ENCODE data around the gene FOXP1.

Gene FOXP1

DNA sequence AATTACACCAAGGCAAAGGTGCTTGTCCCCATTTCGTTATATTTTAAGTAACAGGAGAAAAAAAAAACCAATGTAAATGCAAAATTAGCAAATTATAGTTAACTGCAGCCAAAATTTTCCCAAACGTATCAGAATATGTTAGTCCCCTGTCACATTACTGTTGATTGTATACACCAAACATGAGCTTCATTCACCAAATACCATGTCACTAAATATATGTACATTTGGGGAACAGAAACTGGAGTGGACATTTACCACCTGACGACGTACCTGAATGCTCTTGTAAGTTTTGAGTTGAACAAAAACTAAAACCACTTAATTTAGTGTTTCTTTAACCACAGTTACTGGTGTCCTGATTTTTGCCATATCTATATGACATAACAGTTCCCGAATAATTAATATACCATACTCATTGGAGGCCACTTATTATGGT is 3.3 kb upstream of the FOXP1 start:
- DNase-seq: no peak

DNA sequence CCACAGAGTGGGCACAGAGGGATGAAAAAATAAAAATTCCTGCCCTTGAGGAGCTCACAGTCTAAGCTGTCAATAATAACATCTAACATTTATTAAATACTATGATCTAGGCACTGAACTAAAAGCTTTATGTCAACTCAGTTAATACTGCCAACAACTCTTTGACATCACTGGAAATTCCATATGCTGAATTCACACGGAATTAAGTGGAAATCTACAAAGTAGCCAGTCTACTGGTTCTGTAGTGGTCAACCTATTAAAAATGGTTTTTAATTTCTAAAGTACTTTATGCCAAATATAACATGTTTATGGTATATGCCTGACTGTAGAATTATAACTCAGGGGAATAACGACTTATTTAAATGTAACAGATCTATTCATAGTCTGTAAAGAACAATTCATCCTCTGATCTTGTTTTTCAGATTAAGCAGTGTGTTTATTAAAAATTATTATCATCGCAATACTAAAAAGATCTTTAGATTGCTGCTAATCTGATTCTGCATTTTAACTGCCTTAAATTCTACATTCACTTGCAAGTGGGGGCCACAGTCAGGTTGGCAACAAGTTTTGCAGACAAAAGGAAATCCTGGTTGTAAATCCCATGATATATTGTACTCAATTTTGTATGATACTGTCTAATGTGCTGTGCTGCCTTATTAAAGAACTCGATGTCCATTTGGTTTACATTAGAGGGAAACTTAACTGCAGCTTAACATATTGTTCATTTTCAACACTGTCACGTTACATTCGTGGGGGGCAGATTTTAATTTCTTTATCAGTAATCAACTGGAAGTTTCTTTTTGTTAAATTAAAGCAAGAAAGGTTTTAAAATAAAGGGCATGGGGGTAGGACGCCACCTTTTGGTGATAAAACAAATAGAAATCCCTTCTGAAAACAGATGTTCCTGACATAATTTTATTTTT is 2.6 kb upstream of the FOXP1 start:
- DNase-seq: peak; percentile 67

DNA sequence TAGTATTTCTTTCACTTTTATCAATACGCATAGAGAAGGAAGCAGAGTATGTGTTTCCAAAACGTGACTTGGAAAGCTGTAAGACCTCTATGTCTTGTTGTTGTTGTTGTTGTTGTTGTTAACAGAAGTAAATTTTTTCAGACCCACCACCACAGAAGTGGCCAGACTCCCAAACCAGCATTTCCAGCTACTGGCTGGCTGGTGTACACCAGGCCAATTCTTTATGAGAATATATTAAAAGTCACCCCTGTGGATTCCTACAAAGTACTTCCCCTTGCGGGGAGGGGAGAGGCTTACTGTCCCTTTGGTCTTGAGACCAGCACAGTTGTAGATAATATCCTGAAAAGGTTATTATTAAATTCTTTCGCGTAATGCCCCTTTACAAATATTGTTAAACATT is 1.6 kb upstream of the FOXP1 start:
- no peak for DNase-seq

DNA sequence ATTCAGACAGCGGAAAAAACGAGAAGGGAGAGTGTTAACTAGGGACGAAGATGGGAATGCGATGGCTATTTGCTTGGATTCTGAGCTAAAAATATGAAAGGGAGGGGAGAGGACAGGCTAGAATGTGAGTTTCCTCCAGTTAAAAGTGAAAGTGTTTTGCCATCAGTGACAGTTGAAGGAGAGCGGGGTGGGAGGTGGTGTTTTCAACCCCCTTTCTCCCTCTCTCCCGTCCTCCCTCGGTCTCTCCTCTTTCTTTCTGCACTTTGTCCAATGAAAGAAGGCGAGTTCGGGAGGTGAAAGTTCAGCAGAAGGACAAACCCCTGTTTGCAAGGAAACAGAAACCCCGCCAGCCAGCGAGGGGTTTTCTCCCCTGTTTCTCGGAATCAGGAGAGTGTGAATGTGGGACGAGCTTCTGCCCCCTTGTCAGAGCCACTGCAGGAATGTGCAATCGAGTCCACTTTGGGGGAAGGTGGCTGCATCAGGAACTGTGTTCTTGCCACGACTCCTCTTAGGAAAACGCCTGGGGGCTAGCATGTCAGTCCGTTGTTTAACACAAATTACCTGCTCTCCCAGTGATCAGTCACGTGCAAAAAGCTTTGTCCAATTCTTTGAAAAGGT is 975 bp upstream of the FOXP1 start:
- DNase-seq: peak; percentile 66

DNA sequence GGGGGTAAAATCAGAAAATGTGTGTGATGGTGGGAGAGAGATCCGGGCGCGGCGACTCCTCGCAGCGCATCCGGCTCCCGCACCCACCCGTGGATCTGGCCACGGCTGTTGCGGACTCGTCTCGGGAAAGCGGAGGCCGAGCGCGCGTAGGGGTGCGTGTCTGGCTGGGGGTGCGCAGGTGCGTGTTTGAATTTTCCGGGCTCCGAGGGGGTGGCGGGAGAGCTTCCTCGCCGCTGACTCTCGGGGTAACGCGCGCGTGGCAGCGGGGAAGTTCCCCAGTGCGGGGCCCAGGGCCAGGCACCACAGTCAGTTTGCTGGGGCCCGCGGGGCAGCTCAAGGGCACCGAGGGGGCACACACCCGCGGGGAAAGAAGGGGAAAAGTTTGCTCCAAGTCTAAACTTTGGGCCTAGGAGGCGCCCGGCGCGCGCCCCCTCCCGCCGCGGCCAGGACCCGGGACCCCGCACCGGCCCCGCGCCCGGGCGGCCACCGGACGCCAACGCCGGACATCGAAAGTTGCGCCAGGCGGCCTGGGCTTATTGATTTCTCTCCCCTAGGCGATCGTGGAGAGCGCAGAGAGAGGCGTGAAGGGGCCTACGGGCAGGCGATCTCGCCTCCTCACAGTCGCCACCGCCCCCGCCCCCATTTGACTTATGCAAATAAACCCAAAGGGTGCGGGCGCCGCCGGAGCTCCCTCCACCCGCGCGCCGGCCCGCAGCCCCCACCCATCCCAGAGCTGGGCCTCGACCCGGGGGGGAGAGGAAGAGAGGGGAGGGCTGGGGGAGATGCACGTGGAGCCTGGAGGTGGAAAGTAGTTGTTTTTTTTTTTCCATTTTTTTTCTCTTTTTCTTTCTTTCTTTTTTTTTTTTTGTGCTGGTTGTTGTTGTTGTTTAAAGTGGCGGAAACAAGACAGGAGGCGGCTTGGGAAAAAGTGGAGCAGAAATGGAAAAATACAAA is 639 bp downstream of the FOXP1 start:
- peak; percentile 80 for DNase-seq

DNA sequence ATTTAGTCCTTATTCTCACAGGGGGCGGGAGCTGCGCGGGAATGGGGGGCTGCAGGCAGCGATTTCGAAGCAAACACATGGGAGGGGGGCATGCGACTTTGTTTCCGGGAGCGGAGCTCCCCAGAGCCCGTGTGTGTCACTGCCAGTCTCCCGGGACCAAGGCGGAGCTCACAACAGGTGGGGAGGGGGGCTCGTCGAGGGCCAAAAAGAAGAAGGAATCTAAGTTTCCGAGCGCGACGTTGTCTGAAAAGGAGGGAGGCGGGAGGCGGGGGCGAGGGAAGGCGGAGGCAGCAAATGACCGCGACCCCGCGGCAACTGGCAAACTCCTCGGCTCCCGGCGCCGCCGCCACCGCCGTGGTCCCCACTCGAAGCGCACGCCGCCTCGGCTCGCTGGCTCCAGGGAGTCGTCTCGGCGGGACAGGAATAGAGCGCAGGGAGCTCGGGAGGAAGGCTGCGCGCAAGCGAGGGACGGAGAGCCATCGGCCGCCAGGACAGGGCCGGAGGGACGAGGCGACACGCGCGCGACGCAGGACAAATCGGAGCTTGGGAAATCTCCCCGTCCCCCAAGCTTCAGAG is 1.4 kb downstream of the FOXP1 start:
- peak; percentile 77 for DNase-seq

DNA sequence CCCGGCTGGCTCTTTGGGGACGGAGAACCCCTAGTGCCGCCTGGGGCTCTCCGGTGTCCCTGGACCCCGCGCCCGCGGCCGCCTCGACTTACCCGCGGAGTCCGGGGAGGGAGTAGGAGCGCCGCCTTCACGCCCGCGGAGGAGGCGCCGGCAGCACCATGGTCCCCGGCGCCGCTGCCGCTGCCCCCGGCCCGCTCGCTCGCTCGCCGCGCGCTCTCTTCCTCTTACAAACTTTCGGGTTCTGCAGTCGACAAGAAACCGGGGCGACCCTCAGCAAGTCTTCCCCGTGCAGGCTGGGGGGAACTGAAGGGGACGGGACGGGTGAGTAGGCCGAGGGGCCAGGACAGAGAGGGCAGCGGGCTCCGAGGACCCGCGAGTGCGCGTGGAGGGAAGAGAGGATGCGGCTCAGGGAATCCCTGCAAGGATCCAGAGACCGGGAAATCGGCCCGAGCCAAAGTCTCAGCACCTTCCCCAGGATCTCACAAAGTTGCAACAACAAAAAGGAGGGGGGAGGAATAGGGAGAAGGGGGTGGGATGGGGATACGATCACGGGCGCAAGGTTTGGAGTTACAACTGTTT is 2.0 kb downstream of the FOXP1 start:
- DNase-seq: no peak

DNA sequence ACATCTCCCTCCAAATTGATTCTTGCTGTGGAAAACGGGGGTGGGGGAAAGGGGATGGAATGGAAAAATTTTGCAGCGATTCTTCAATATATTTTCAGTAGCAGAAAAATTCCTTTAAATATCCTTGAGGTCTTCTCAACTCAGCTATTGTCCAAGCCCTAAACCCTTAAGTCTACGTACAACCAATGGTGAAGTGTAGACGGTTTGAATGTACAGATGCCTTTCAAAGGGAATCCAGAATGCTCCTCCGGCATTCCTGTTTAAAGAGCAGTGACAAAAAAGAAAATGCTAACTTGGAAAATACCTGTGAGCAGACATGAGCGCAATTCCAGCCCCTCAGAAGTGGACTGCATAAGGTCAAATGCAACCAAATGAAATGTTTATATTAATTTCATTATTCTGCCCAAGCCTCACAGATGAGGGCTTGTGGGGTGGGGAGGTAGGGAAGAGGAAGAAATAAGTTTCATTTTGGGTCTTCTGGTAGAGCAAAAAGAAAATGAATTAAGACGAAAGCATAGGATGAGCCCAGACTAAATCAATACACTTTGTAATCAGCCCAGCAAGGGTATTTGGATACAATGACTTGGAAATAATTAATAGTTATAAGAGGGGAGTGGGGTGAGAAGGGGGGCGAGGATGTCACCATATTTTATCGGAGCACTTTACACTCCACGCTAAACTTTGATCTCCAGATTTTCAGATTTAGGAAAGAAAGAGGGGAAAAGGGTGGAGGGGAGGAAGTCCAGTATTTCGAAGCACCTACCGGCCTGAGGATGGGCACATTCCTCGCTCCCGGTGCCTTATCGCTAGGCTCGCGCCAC is 2.7 kb downstream of the FOXP1 start:
- no peak for DNase-seq

DNA sequence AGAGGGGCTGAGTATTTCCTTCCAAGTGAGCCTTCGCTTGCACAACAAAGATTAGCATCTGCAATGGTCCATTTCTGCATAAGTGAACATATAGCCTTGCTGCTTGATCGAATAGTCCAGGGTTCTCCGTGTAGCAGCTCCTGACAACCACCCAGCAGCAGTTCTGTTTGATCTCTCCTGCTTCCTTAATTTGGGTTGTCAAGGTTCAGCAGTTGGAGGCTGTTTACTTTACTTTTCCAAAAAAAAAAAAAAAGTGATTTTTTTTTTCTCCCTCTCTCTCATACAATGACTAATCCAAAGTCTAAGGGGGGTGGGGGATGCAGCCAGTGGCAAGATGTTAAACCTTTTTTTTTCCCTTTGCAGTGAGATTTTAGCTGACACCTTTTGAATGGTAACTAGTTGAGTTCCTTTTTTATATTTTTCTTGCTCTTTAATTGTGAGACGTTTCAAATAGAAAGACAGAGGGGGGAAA is 3.6 kb downstream of the FOXP1 start:
- DNase-seq: peak; percentile 79

DNA sequence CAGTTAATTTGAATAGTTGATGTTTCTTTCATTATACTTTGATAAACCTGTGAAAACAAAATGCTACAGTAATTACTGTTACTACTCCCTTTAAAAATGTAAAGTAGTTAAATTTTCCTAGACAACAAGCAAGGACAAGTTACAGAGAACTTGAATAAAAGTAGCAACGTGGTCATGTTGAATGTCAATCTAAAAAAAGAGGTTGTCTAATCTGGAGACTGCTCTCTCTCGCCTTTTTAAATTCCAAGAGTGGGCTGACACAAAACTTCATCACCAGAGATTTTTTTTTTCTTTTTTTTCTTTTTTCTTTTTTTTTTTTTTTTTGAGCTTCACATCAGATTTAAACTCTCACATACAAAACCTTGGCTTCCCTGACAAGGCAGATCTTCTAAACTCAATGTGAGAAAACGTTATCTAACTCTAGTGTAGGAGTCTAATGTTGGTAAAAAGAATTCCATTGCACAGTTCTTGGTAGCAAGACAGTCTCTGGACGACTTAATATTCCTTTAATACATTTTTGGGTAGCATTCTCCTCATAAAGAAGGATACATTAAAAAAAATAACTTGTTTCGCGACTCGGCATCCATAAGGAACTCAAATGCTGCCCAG is 4.1 kb downstream of the FOXP1 start:
- DNase-seq: no peak

DNA sequence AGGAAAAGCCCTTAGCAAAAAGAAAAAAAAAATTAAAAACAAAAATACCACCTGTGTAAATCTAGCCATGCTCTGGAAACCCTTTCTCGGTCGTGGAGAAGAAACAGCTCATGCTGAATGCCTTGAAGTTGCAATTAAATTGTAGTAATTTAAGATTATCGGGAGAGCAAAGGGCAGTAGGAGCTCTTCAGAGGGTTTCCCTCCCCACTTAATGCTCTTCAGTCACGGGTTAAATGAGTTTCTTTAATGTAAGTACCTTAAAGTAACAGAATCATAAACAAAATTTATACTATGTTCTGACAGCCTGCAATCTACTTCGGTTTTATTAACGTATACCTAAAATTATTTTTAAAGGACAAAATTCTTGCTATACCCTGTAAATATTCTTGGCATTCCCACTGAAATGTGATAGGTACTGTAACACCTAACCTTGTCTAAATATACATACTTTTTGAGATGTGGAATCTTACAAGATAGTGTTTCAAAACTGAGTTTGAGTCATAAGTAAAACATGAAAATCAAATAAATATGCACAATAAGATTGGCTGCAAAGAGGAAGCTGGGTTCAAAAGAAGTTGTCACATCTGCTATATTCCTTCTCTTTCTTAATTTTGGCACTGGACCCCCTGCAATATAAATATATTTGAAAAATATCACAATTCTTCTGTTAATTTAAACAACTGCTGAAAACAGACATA is 5.3 kb downstream of the FOXP1 start:
- DNase-seq: peak; percentile 35

DNA sequence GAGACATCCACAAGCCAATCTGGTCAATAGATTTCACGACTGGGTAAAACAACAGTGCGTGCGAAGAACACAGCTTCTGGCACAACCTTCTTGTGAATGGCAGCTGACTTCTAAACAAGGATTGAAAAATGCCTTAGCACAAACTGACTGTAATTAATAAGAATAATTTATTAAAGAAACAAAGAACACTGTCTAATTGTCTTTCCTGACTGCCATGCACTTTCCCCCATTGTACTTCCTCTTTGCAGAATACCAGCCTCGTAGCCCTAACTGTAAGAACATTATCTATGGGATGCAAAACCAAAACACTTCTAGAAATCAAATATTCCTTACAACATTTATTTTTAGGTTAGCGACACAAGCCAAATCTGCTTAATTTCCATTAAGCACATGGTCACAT is 6.5 kb downstream of the FOXP1 start:
- DNase-seq: no peak

DNA sequence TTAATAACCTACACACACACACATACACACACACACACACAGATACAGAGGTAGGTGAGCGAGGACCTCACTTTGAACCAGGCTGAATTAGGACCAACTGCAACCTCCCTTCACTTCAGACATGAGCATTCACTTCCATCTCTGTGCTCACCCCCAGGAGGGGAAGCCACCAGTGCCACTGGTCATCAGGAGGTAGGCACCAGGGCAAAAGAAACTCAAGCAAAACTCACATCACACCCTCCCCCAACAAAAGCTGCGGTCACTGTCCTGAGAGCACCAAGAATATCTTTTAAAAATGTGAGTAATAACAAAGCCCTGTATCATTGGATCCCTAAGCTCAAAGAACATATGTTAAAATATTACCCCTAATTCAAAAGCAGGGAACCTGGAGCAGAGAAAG is 8.1 kb downstream of the FOXP1 start:
- DNase-seq: no peak

DNA sequence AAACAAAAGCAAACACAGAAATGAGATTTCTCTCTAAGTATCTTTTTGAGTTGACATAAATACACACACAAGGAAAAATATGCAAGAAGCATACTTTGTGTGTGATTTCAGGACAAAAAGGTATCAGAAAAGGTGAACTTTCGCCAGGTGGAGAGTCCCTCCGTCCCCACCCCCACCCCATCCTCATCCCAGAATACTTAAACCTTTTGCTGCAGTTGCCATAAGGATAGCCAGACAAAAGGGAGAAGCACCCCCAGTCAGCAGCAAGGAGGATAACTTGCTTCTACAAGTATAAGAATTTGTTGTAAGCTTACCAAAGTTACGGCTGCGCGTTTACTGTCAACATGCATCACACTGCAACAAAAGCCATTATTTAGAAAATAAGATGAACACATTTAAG is 10.3 kb downstream of the FOXP1 start:
- DNase-seq: no peak

DNA sequence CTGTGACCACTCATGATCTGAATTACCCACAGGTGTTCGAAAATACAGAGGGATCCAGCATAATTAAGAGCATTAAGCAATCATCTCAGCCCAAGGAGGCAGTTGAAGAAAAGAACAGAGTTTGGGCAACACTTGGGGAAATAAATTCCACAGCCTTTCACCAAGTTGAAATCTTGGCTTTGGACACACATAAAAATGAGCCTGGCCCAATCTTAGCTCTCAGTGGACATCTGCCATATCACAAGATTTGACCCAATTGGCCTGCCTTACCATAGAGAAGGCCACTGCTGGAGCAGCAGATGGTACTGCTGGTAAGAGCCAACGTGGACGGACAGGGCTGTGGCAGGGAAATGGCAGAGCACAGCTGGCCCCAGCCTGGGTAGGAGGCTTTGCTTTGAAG is 13.0 kb downstream of the FOXP1 start:
- DNase-seq: no peak

DNA sequence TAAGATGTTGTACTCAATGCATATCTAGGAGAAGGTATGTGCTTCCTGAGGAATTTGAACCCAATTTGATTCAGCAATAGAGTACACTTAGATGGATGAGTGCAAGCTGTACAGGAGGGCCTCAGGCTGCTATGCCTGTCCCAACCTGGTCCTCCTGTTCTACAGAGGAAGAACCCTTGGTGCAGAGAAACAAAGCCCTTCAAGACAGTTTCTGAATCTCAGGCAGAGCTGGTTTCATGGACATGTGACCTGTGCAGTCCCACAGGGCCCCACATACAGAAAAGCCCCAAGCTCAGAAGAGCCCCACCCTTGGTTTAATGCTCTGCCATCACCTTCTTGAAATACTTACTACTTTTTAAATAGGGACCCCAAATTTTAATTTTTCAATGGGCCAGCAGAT is 15.3 kb downstream of the FOXP1 start:
- no peak for DNase-seq

DNA sequence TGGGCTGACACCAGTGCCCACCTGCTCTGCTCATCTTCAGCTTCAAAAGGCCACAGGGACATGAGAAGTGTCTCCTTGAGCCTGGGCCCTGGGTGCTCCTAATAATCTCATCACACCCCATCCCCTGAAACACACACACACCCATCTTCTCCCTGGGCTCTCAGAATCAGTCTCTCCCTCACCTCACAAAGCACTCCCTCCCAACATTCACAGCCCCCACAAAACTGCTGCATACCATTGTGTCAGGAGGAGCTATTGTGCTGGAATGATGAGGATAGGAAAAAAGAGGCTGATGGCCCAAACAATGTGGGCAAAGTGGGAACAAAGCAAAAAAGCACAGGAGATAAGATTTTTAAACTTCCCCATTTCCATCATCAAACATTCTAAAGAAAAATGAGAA is 16.8 kb downstream of the FOXP1 start:
- no peak for DNase-seq

DNA sequence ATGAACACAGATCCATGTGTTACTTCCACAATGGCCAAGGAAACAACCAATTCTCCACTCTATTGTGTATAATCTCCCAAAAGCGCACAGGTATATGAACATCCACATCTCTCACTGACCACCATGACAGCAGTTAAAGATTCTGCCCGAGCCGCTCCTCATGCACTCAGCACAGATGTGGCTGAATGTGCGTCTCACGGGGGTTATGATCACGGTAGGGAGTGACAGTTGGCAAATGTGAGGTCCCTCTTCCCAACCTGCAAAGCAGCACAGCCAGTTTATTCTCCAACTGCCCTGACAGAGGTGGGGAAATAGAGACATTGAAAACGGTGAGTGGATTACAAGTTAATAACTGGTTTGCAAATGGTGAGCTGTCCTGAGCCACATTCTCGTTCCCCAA is 17.6 kb downstream of the FOXP1 start:
- no peak for DNase-seq

DNA sequence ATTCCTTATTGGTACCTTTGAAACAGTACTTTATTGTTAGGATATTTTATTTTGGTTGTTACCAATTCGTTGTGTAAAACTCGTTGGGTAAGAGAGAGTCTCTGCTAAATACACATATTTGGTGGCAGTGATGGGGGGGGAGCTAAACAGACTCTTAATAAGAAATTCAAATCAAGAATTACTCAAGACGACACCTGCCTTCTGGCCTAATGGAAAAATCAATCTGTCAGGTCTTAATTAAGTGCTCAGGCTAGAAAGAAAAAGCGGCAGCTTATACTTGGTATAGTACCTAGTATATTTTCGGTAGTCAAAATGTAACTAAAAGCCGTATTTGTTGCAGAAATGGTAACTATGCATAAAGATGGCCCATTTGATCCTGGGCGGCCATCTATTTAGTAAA is 18.2 kb downstream of the FOXP1 start:
- DNase-seq: no peak

DNA sequence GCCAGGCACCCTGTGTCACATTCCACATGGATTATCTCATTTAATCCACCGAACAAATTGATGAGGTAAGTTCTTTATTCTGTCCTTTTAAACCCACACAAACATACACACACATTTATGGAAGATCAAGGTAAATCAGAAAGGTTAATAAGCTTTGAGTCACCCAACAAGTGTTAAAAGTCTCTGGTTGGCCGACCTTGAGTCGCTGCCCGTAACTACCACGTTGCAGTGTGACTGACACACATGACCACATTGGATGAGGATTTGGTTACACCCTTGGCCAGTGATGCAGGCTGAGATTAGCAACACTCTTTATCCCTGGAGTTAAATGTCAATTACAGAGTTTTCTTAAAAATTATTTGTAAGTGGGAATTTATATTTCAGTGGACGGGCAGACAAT is 19.2 kb downstream of the FOXP1 start:
- DNase-seq: no peak
